ENCODE data around the gene FITM2.

DNA sequence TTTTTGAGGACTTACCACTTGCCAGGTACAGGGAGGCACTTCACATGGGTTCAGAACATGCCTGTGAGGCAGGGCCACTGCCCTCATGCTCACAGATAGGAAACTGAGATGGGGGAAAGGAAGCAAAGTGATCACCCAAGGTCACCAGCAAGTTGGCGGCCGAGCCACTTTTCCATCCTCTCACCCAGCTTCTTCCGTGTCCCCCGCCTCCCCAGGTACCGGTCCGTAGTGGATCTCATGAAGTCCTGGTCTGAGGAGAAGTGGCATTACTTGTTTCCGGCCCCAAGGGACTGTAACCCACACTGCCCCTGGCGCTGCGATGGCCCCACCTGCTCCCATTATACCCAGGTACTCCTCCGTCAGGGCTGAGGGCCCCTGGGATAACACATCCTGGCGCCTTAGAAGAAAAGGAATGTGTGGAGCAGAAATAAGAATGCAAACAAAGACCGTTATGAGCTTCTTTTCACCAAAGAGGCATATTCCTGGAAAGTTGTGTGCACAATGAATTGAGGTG is 32.2 kb upstream of the FITM2 start:
- TF ChIP-seq CTCF (IDR thresholded peaks at IDR 0.05) (no peak), POLR2A (IDR thresholded peaks at IDR 0.05) (no peak)
